HT1080 (cell line): ENCODE results near the gene ERBB4. TPM values are rescaled to one million over a fixed set of nuclear protein-coding genes. Genes with fewer than 3 reads are reported as not detected.
"Not testable (repeated sequence)": the region's sequence is repeated elsewhere in the genome, so short reads cannot be mapped to it uniquely, and the experiment has no call there.

Experiments used
- DNase-seq: peaks from one replicate; pipeline ENCODE4 v3.0.0-alpha.2; 2015; ENCODE audit warnings: low read depth
- total RNA-seq: library from RNA; depleted of rRNA; stranded (reverse); fragments of >200 nt; shearing (Covaris generic); gene quantifications from 2 replicates; pipeline ENCODE4 v1.2.3, GENCODE V29; 2014

ERBB4 gene
- total RNA-seq, 1 experiment from 2014 or later = 0.02 TPM

DNA sequence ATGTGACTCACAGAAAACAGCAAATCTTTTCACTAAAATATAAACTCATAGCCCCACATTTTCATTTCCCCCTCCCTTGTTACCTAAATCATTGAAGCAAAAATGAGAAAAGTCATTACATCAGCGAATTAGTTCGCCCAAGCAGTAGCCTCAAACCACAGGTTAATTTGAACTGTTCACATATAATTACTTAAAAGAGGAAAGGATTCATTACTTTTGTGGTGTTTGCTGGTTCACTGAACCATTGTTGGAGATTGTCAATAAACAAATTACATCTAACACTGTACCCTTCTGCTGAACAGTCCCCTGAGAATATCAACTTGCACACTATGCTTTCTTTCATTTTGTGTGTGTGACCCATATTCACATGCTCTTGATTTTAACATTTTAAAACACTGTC, 238.7 kb downstream of the ERBB4 start:
- no peak for DNase-seq

DNA sequence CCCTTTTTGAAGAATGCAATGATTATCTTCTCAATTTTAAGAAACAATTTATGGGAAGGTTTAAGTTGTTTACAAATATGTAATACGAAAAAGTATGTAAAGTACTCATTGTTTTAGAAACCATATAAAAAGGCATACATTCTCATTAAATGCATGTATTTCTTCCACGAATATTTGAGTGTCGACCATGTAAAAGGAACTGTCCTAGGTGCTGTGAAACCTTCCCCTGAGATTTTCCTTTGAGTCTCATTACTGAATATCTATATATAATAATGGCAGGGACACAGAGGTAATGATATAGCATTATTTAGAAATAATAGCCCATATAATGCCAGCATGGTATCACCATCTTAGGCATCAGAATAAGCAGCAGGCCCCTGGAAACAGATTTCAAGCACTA, 239.3 kb downstream of the ERBB4 start:
- DNase-seq = no peak

DNA sequence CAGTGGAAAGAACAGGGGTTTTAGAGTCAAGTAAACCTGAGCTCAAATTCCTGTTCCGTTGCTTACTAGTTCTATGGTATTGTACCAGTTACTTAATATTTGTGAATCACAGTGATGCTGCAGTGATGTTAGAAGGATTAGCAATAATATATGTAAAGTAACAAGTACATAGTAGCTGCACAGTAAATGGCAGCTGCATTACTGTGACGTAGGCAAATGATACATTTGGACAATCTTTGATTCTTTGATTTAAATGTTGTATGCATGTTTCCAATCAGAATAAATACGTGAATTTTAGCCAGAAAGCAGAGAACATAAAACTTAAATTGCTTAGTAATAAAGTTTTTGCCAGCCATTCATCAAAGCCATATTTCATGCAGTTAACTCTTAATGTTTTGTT, 243.0 kb downstream of the ERBB4 start:
- no peak for DNase-seq

DNA sequence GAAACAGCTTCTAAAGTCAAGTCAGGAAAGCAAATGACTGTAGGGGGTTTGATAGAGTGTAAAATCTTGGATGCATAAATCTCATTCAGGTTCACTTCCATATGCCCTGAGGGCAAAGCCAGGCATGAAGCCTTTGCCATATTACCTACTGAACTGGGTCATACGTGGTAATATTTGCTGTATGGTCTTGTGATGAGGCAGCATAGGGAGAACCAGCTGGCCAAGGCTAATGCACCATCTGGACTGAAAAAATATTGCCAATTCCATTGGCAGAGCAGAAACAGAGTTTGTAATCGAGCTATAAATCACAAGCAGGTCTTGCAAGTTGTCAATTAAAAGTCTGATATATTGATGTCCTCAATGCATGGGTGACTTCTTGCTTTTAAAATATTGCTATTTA, 243.8 kb downstream of the ERBB4 start:
- no peak for DNase-seq

DNA sequence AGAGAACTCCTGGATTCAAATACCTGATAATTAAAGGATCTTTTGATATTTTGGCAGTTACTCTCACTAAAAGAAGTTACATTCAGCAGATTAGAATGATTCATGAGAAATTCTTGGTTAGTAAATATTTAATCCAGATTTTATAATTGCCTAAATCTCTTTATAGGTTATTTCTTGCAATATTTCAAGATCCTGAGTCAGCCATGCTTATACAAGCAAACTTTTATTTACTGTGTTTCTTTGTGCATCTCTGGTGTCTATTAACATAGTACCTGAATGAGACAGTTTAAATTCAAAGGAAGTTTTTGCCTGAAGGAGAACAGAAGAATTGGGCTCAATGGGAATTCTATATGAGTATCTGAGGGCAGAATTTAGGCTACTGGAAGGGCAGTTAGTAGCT, 249.3 kb downstream of the ERBB4 start:
- DNase-seq = no peak

DNA sequence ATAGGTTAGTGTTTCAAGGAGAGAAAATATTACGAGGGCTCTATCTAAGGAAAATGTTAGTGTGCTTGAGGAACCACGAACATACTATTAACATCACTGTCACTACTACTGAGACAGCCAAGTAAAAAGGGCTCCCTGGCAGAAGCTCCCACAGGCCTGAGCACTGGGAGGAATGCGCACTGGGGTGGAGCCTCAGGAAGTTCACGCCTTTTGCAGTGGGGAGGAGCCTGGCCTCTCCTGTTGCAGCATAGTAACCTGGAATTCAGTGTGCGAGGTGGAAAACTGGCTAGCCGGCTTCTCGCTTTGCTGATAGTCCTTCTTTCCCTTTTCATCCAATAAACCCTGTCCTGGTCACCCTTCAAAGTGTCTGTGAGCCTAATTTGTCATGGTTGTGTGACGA, 250.3 kb downstream of the ERBB4 start:
- no peak for DNase-seq

DNA sequence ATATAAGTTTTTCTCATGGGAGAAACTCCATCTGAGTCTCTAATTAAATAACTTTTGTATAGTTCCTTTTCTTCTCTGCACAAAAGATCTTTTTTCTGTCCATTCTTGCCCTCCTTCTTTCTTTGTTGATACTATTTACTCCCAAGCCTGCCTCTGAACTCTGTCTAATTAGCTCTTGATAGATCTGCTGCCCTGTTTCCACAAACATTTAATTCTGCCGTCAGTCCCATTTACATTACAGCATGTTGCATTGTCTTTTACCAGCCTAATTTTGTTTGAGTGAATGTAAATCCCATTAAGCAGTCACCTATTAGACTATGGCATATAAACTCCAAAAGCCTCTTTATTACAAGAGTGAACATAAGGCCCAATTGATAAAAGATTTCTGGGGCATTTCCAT, 254.4 kb downstream of the ERBB4 start:
- no peak for DNase-seq

DNA sequence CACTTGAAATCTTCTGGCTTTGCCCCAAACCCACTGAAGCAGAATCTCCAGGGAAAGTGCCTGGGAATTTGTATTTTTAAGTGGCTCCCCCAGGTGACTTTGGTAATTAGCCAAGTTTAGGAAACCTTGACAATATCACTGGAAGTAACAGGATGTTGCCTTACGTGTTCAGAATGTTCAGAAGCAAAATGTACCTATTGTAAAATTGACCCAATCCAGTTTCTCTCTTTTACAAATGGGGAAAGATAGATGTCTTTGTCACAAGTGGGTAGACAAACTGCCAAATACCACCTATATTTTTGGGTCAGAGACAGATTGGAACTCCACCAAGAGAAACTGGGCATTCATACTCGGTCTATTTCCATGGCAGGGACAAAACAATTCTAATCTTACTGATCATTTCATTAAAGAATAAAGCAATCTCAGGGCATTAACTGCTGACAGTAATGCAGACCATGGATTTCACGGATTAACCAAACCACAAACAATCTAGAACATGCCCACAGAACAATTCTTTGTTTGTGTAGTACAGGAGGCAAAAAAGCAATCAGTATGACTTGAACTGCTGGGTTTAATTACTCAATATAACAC, 255.8 kb downstream of the ERBB4 start:
- DNase-seq = no peak

DNA sequence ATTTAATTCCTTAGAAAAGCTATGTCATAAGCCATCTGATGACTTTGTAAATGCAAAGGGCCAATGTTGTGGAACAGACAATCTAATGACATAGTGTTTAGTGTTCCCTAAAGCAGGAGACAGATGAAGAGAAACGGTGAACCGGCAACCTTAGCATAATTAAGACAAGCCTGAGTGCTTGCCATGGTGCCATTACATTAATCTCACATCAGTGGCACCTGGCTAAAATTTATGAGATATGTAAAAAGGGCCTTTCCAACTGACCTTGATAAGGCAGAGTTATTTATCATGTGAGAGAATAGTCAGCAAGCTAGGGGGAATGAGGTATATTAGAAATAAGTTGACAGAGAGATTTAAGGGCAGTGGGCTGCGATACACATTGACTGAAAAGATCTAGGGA, 261.8 kb downstream of the ERBB4 start:
- no peak for DNase-seq

DNA sequence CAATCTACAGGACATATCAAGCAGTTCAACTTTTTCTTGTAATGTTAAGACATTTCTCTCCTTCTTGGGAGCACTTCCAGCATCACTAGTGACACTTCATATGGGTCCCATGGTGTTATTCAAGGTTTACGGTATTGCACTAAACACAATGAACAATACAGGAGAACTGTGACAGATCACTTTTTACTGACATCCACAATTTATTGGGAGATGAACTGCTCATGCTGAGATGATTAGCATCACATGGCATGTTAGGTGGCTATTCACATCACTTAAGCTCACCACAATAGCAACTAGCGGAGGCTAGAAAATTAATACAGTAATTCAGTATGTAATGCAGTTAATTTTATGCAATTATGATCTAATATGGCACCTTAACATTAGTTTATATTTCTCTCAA, 264.4 kb downstream of the ERBB4 start:
- DNase-seq = no peak

DNA sequence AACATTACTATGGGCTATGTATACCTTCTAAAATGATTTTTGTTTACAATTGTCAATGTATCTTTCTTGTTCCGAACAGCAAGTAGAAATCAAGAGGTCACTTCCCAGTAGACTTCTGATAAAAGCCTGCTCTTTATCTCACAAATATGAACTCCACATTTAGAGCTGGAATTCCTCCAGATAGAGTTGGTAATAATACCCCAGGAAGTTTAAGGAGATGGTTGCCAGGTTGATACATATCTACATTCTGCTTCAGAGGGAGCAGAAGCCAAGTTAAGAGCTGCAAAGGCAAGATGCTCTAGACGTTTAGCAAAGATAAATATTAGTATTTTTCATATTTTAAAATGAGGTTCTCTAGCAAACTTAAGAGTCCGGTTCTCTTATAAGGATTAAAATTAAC, 267.0 kb downstream of the ERBB4 start:
- DNase-seq = no peak

DNA sequence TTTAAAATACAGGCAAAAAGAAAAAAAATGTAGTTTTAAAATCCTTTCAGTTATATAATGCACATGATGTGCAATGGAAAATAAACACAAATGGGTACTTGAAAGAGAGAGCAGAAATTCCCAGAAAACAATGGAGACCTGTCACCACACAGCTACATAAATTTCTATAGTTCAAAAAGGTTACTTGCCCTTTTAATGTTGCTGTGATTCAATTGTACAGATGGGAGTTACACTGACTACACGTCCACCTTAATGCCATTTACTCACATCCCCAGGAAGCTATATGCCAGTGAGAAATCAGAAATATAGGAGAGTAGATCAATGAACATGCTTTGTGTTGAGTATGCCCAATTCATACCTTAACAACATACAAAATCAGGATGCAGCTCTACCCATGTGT, 269.6 kb downstream of the ERBB4 start:
- DNase-seq = no peak

DNA sequence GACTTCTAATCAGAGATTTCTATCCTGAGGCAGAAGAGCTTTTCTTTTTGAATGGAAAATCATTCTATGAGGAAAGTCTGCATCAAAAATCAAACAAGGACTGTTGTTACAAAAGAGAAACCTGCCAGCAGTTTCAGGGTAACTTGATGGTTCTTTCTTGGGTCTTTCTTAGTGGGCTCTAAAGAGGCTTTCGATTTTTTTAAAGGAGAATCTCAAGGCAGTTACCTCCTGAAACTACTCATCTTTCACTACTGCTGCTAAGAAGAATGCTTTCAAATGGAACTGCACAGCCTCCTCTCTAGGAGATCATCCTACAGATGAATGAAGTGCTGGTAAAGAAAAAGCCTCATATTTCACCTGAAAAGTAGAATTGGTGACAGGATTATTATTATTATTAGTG, 272.3 kb downstream of the ERBB4 start:
- DNase-seq = no peak

DNA sequence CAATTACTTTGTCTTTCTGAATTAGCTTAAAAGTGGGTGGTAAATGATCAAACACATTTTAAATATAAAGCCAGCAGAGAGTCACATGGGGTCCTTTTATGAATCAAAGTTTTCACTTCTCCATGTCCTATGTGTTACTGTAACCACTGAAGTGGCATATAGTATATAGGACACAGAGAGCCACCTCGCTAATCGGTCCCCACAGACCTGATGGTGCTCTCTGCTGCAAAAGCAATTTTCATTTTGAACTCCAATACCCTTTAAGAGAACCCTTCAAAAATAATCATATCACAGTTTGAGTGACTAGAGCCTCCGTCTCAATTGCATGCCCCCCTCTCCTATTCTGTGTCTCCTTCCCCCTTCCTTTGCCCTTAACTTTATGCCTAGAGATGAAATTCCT, 272.8 kb downstream of the ERBB4 start:
- DNase-seq = no peak

DNA sequence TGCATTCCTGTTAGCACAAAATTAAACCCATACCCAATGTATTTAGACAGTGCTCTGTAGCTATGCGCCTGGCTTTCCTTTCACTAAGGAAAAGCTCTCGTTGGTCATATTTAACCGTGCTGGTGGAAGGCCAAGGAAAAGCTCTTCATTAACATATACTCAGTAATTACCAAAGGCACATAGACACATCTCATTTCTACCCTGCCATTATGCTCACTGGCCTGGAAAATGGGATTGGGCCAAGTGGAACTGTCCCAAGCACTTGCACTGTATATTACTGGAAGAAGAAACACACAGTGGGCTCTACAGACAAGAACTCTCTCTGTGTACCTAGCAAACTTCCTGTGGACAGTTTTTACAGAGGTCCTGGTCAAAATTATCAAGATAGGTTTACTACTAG, 274.4 kb downstream of the ERBB4 start:
- no peak for DNase-seq

DNA sequence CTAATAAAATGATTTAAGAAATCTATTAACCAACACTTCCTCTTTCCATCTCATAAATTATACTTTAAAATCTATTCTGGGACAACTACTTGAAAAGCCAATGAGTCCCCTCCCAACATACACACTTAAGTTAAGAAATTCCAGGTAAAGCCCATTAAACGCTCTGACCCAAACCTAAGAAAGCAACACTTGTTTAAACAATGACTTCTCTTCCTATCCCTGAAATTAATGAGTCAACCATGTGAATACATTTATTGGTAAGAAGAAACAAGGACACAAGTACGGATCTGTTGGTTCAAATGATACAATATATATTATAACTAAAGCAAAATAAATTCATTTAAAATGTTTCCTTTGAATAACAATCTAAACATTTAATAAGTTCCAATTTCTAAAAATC, 279.4 kb downstream of the ERBB4 start:
- DNase-seq = no peak

DNA sequence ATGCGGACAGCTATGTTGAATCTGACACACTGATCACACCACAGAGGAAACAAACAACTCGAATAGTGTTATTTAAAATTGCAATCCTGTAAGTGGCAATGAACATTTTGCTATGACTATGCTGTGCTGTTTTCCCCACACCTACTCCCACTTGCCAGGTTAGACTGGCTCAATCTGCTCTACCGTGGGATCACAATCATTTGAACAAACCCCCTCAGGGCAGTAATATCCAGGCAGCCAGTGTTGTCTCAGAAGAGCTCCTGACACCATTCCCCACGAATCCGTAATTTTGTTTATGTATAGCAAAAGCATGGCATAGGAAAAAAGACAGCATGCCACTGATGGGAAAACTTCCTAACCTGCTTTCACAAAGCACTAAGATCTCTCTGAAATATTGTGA, 284.3 kb downstream of the ERBB4 start:
- DNase-seq = no peak

DNA sequence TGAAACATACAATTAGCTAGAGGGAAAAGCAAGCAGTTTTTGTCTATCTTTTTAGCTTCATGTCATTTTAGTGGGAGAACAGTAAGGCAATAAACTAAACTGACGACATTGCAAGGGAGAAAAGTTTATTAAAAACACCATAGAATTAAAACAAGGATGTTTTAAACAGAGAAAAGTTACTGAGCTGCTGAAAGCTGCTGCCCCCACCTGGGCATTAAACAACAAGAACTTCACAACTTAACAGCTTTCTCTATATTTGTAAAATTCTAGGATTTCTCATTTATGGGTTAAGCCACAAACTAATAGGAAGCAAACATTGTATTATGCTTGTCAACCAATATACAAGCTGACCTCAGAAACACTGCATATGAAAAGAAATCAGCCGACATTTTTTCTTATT, 289.2 kb downstream of the ERBB4 start:
- DNase-seq = no peak

DNA sequence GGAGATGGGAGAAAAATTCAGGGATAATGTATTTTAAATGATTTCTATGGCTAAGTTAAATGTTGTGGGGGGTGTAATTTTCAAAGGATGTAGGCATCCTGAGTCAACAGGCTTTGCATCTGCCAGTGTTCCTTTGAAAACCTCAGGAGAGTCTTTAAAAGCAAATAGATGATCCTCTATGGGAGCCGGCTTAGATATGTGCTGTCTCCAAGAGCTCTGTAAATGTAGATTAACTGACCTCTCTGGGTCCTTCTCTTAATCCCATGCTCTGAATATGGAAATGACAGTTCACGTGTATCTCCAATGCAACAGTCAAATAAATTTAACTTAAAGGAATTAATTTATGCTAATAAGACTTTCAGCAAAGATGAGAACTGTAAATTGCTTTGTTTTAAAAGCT, 292.7 kb downstream of the ERBB4 start:
- DNase-seq = no peak

DNA sequence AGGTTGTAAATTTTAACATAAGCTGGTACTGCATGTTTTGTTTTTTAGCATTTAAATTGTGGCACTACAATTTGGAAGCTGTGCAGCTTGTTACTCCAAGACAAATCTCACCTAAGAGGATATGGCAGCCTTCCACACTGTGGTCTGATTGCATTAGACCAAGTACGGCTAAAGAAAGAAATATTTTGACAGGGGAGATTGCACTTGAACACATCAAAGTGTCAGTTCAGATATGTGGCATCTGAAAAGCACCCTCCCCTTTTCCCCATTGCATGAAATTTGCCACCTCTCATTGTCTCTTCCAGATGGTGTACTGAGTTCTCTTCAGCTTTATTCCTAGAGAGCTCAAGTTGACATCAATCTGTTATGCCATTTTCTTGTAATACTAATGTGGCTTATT, 295.9 kb downstream of the ERBB4 start:
- no peak for DNase-seq

DNA sequence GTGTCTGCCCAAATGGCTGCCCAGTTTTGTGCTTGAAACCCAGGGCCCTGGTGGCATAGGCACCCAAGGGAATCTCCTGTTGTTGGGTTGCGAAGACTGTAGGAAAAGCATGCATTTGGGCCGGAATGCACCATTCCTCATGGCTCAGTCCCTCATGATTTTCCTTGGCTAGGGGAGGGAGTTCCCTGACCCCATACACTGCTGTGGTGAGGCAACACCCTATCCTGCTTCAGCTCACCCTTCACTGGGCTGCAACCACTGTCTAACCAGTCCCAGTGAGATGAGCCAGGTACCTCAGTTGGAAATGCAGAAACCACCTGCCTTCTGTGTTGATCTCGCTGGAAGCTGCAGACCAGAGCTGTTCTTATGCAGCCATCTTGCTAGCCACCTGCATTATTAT, 300.4 kb downstream of the ERBB4 start:
- not testable (repeated sequence) for DNase-seq

DNA sequence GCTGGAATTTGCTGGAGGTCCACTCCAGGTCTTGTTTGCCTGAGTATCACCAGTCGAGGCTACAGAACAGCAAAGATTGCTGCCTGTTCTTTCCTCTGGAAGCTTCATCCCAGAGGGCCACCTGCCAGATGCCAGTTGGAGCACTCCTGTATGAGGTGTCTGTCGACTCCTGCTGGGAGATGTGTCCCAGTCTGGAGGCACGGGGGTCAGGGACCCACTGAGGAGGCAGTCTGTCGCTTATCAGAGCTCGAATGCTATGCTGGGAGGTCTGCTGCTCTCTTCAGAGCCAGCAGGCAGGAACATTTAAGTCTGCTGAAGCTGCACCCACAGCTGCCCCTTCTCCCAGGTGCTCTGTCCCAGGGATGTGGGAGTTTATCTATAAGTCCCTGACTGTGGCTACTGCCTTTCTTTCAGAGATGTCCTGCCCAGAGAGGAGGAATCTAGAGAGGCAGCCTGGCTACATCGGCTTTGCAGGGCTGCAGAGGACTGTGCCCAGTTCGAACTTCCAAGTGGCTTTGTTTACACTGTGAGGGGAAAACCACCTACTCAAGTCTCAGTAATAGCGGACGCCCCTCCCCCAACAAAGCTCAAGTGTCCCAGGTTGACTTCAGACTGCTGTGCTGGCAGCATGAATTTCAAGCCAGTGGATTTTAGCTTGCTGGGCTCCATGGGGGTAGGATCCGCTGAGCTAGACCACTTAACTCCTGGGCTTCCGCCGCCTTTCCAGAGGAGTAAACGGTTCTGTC, 301.1 kb downstream of the ERBB4 start:
- DNase-seq = no peak

DNA sequence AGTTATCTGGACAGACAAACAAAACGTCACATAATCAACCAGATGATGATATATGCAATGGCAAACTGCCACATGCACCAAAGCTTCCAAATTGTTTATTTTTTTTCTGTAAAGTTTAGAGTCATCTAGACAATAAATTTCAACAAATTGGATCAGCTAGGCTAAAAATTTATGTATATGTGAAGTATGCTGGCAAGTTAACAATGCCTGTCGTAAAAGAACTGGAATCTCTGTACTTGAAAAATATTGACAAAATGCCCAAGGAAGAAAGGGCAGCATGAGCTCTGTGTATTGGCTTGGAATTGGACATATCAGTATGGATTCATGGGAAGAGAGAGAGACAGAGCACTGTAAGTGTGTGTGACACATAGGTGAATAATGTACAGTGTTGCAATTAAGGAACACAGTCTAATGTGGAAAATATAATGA, 309.8 kb downstream of the ERBB4 start:
- peak; percentile 2 for DNase-seq

DNA sequence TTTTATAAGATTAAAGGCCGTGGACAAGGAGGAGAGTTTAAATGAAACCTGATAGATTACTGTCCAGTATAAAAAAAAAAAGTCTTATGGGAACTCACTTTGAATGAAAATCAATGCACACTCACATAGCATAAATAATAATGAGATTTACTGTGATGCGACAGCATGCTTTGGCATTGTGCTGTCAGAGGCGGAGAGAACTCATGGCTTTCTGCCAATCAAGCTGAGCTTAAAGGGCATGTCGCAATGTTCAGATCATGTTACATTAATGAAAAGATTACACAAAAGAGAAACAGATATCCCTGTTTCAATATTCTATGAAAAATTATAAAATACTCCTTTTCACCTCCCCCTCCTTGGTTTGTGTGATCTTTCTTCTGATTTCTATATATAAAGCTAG, 310.8 kb downstream of the ERBB4 start:
- DNase-seq = peak; percentile 14
